Nephron progenitor cell (in vitro differentiated cells): Measurements from ENCODE around the gene SH2D3C.

ENCODE experiments used
- DNase-seq: peaks from one replicate; pipeline ENCODE4 v3.0.0; 2021
- H3K27ac Mint-ChIP-seq: 2 replicates; pipeline ENCODE4 v1.8.0; 2021; ENCODE audit warnings: mild to moderate bottlenecking, moderate library complexity, mixed read lengths
- H3K27me3 Mint-ChIP-seq: 2 replicates; pipeline ENCODE4 v1.8.0; 2021; ENCODE audit warnings: mild to moderate bottlenecking, low read depth, mixed read lengths; ENCODE audit not compliant: poor library complexity
- H3K36me3 Mint-ChIP-seq: 2 replicates; pipeline ENCODE4 v1.8.0; 2021; ENCODE audit warnings: low read depth, mixed read lengths
- H3K4me1 Mint-ChIP-seq: 2 replicates; pipeline ENCODE4 v1.8.0; 2021; ENCODE audit warnings: mixed read lengths
- H3K4me3 Mint-ChIP-seq: 2 replicates; pipeline ENCODE4 v1.8.0; 2021; ENCODE audit warnings: mild to moderate bottlenecking, moderate library complexity, mixed read lengths
- H3K9me3 Mint-ChIP-seq: 2 replicates; pipeline ENCODE4 v1.8.0; 2021; ENCODE audit warnings: mild to moderate bottlenecking, moderate library complexity, mixed read lengths
- CTCF ChIP-seq: fragments of 200-600 bp; sonication (generic); IDR thresholded peaks from 2 replicates; pipeline ENCODE4 v1.5.0; 2021; ENCODE audit warnings: antibody characterized with exemption

The SH2D3C gene

GRCh38 chr9:127788337-127789011 lies 10.0 kb upstream of the SH2D3C start:
- Mint-ChIP-seq H3K27ac (no peak overlapping the region), H3K27me3 (peaks cover 10% of the 10 kb centered on the region), H3K4me1 (peaks cover 31% of the 10 kb centered on the region), H3K36me3 (peaks cover 41% of the 10 kb centered on the region), H3K9me3 (no peaks in the 10 kb centered on the region), H3K4me3 (no peak overlapping the region)
- DNase-seq: no peak
- no peak for TF ChIP-seq CTCF

- peaks cover 41% of the 10 kb centered on the region for H3K36me3 Mint-ChIP-seq
- no peak for DNase-seq
- TF ChIP-seq CTCF: peak; percentile 36
- peaks cover 35% of the 10 kb centered on the region for H3K4me1 Mint-ChIP-seq
- H3K27ac Mint-ChIP-seq: peak overlapping the region; percentile 88
- no peaks in the 10 kb centered on the region for H3K9me3 Mint-ChIP-seq
- H3K4me3 Mint-ChIP-seq: peak overlapping the region; percentile 96
- peaks cover 10% of the 10 kb centered on the region for H3K27me3 Mint-ChIP-seq
Observed at GRCh38 chr9:127786773-127787104, 8.3 kb upstream of the SH2D3C start.

- Mint-ChIP-seq H3K27me3 (peaks cover 10% of the 10 kb centered on the region), H3K4me1 (peaks cover 37% of the 10 kb centered on the region), H3K9me3 (no peaks in the 10 kb centered on the region), H3K36me3 (peaks cover 35% of the 10 kb centered on the region), H3K27ac (peak within 1 kb of the TSS; percentile 88), H3K4me3 (peak within 1 kb of the TSS; percentile 96)
- DNase-seq: peak; percentile 96
- TF ChIP-seq CTCF: no peak
Observed at GRCh38 chr9:127785933-127786772, 7.7 kb upstream of the SH2D3C start, which contains the start of gene CDK9. TSS of gene CDK9 (plus strand) at chr9:127786034. CDS start at chr9:127786149, 115 bp downstream.

- peak; percentile 79 for TF ChIP-seq CTCF
- H3K27ac Mint-ChIP-seq: no peak overlapping the region
- H3K9me3 Mint-ChIP-seq: no peaks in the 10 kb centered on the region
- H3K36me3 Mint-ChIP-seq: peaks cover 29% of the 10 kb centered on the region
- H3K27me3 Mint-ChIP-seq: peaks cover 9% of the 10 kb centered on the region
- H3K4me1 Mint-ChIP-seq: peaks cover 37% of the 10 kb centered on the region
- DNase-seq: peak; percentile 89
- peak overlapping the region; percentile 96 for H3K4me3 Mint-ChIP-seq
Observed at GRCh38 chr9:127785023-127785932, 6.8 kb upstream of the SH2D3C start.

- no peak for TF ChIP-seq CTCF
- H3K36me3 Mint-ChIP-seq: peaks cover 11% of the 10 kb centered on the region
- H3K4me1 Mint-ChIP-seq: peaks cover 46% of the 10 kb centered on the region
- H3K9me3 Mint-ChIP-seq: no peaks in the 10 kb centered on the region
- no peak overlapping the region for H3K27ac Mint-ChIP-seq
- H3K27me3 Mint-ChIP-seq: peaks cover 6% of the 10 kb centered on the region
- no peak overlapping the region for H3K4me3 Mint-ChIP-seq
- DNase-seq: no peak
Observed at GRCh38 chr9:127783111-127784008, 4.9 kb upstream of the SH2D3C start.
